Occipital lobe (tissue), 2 donors: ENCODE measurements around the gene HGFAC. TPM values are rescaled to one million over a fixed set of nuclear protein-coding genes. Genes with fewer than 3 reads are reported as not detected.

Experiments
- DNase-seq: peaks from one replicate; lab custom pipeline; 2025; lab: John Stamatoyannopoulos, UW
- total RNA-seq: library from RNA; depleted of rRNA; stranded (reverse); fragments of >200 nt; gene quantifications from one replicate; pipeline ENCODE4 v1.2.3, GENCODE V29; 2014

The HGFAC gene
- total RNA-seq, 1 donor from 2014 or later, result 1.2 TPM

DNA sequence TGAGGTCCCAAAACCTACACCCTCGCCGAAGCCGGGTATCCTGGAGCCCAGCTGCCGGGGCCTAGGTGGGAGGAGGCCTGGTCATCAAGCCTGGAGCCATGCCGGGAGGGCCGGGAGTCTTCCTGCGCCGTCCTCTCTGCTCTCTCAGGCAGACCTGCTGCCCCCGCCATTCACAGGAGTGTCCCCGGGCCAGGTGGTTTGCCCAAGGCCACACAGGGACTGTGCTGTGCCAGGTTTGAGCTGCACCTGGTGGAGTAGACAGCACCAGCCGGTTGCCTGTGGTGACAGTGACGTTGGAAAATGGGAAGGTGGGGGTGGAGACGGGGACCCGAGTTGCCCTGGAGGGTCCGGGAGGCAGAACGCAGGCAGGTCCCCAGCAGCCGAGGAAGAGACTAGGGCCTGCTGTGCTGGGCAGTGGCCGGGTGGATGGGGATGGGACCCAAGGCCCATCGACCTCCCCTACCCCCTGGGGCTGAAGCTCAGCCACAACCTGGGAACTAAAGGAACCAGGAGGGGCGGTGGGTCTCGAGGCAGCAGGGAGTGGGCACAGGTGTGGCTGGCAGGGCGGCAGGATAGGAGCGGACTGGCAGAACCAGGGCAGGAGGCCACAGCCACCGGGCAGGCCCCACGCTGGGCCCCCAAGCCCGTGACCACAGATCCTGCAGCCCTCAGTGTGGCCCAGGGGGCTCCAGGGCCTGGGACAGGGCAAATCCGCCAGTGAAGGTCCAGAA, 30.8 kb downstream of the HGFAC start:
- no peak for DNase-seq

DNA sequence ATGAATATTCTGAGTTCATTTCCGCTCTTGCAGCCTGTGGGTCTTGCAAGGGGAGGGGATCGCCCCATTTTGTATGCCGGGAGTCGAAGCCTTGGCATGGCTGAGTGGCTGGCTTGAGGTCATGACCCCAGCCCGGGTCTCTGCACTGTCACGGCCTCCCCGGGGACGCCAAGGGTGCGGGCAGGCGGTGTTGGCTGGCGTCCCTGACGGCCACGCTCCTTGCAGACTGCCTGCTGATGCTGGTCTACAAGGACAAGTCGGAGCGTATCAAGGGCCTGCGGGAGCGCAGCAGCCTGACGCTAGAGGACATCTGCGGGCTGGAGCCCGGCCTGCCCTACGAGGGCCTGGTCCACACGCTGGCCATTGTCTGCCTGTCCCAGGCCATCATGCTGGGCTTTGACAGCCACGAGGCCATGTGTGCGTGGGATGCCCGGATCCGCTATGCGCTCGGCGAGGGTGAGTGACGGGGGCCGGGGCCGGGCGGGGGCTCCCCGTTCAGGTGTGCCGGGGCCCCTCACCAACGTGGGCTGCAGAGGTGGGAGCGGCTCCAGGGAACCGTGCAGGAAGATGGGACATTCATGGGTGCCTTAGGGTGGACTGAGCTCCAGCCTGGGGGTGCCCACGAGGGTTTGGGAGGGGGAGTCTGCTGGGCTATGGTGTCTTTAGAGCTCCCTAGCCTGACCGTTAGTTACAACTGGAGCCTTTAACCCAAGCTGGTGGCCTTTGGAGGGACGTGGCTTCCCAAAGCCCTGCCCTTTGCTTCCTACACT, 31.6 kb downstream of the HGFAC start:
- no peak for DNase-seq

DNA sequence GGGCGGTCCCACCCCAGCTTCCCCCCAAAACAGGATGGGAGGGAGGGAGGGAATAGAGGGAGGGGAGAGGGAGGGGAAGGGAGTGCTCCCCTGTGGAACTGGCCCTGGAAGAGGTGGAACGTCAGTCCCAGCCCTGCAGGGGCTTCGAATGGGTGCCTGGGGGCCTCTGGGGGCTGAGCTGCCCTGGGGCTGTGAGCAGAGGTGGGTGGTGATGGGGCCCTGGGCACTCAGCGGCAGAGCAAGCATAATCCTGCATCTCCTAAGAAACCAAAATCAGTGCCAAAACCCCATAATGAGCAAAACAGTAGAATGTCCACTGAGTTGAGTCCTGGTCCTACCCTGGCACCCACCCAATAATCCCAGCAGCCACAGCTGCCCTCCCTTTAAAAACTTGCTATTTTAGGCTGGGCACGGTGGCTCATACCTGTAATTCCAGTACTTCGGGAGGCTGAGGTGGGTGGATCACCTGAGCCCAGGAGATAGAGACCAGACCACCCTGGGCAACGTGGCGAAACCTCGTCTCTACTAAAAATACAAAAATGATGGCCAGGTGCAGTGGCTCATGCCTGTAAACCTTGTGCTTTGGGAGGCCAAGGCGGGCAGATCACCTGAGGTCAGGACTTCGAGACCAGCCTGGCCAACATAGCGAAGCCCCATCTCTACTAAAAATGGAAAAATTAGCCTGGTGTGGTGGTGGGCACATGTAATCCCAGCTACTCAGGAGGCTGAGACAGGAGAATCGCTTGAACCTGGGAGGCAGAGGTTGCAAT, 32.4 kb downstream of the HGFAC start:
- DNase-seq, result no peak

DNA sequence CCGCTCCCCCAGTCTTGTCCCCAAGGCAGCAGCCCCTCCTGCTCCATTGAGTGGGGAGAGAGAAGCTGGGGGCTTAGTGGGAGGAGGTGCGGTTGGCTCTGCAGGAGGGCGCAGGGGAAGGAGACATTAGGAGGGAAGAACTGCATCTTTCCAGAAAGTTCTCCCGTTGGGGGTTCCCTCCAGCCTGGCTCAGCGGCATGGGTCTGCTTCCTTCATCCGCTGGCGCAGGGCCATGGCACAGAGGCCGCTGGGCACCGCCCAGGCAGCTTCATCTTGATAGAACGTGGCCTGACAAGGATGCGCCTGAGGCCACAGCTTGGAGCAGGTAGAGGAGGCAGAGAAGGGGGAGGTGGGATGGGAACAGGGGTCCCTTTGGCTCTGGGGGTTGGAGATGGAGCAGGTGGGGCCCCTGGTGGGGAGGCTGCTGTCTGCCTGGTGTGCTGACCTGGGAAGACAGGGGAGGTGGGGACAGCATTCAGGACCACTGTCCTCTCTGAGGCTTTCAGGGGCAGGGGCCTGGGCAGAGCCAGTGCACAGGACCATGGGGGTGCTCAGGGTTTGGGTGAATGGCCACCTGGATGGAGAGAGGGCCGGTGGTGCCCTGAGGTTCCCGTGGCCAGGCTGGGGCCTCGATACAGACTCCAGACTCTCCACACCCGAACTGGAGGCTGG, 33.4 kb downstream of the HGFAC start:
- no peak for DNase-seq

DNA sequence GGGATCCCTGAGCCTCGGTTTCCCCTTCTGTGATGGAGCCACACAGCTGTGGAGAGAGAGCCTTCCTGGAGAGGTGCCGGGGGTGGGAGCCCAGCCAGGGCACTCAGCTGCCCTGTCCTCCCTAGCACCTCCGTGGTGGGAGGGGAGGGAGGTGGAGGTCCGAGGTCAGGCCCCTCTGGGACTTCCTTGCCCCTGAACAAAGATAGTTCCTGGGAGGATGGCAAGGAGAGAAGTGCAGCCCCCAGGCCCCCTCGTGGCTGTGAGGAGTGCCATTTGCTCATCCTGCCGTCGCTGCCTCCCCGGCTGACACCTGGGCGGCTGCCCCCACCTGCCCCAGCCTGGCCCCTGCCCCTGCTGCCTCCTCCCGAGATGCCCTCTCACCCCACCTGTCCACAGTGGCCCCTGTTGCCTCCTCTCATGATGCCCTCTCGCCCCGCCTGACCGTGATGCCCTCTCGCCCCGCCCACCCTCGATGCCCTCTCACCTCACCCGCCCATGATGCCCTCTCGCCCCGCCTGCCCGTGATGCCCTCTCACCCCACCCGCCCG, 34.0 kb downstream of the HGFAC start:
- DNase-seq, result no peak

DNA sequence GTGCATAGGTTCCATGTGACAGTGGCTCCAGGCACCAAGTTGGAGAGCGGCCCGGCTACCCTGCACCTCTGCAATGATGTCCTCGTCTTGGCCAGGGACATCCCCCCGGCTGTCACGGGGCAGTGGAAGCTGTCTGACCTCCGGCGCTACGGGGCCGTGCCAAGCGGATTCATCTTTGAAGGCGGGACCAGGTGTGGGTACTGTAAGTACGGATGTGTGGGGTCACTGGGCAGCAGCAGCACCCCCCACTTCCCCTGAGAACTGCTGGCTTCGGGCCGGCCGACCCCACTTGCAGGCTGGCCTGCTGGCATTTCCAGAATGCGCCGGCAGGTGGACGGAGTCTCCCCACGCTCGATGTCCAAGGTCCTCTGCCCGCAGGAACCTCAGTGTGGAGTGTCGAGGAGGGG, 34.6 kb downstream of the HGFAC start:
- DNase-seq, result no peak

DNA sequence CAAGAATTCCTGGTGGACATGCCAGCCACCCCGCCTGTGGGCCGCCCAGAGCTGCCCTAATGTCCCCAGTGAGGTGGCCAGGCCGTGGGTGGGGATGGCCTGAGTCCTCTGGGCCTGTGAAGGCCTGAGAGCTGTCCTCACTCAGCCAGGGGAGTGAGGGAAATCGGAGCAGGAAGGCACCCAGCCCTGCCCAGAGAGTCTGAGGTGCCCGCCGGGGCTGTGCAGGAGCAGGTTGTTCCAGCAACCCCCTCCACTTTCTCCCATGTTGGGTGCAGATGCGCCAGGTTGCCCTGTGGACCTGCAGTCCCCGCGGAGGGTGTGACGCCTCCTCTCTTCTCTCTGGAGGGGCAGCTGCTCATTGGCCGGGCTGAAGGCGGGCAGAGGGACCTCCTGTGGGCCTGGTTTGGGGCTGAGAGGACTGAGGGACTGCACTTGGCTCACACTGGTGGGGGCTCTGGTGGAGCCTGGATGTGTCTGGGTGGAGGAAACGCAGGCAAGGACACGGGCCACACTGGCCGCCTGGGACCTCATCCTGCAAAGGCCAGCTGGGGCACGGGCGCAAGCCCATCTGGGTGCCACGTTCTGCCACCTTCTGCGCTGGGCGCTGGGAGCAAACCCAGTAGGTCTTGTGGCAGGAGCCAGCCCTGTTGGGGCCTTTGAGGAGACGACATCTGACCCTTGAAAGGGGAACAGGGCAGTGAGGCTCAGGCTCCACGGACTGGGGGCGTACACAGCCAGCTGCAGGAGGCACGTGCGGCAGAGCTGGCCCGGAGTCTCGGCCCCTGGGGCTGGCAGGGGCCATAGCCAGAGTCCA, 35.4 kb downstream of the HGFAC start:
- DNase-seq, result no peak

DNA sequence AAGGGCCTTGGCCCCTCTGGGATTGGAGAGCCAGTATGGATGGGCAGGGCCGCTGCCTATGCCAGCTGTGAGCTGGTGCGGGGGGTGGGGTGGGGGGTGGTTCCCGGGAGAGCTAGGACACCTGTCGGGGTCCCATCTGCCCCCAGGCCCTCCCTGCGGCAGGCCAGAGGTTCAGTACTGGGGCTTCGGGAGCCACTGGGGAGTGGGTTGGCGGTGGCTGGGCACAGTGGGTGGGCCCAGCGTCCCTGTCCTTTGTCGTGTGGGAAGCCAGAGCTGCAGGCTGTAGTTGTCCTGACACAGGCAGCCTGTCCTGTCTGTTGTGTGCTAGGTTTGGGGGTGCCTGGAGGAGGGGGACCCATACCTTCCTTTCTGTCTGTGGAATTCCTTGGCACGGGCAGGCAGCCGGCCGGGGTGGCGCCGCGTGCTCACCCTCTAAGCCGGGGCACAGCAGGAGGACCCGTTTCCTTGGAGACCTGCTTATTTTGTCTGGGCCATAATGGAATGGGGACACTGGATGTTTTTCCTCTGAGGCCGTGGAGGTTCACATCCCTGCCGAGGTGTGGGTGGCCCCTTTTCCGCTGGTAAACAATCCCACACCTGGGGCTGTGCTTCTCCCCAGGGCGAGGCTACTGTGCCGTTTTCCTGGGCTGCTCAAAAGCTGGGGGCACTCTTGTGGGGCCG, 36.1 kb downstream of the HGFAC start:
- no peak for DNase-seq

DNA sequence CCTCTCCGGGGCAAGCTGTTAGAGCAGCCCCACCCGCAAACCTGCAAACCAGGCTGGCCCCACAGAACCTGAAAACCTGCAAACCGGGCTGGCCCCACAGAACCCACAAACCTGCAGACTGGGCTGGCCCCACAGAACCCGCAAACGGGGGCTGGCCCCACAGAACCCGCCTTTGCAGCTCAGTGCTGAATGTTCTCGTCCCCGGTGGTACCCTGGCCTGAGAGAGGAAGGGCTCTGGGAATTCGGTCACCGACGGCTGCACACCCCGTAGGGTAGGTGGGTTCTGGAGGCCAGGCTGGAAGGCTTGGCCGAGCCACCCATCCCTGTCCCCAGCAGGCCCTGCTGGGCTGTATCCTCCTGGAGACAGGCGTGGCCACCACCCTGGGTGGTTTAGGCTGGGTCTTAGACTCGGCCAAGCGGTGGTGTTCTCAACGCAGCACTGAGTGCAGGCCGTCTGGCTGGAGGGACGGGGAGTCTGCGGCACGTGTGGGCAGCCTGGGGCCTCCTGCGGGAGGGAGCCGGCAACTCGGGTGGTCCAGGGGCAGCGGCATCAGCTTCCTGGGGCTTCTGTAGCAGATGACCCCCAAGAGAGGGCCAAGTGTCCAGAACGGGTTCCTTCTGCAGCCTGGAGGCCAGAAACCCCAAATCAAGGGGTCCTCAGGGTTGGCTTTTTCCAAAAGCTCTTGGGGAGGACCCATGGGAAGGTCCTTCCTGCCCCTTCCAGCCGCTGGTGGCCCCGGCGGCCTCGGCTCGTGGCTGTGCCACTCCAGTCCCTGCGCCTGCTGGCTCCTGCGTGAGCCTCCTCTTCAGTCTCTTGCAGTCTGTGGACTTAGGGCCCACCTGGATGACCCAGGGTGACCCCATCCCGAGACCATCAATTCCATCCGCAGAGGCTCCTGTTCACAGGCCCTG, 36.9 kb downstream of the HGFAC start:
- no peak for DNase-seq

DNA sequence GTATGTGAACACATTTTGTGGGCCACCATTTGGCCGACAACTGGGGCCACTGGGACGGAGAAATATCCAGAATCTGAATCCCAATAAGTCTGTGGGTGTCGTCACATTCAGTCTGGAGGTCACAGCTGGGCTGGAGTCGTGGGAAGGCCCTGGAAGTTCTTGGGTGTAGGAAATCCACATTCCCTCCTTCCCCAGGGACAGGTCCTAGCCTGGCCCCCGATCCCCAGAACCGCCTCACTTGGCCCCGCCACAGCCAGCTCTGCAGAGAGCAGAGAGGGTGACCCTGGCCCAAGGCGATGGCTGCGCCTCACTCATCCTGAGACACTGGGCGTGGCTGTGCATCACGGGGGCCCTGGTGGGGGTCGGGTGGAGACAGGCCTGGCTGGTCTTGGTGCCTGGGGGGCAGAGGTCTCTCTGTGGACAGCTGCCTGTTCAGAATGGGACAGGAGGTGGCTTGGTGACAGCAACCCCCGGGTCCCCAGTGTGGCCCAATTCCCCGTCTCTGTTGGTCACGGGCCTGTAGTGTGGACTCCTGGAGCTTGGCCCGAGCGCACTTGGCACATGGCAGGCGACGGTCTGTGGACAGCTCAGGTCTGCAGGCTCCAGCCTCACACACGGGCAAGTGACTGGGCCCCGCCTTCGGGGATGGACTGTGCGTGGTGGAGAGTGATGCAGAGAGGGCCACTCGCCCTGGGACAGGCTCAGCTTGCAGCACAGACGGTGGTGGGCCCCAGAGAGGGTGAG, 37.8 kb downstream of the HGFAC start:
- no peak for DNase-seq

DNA sequence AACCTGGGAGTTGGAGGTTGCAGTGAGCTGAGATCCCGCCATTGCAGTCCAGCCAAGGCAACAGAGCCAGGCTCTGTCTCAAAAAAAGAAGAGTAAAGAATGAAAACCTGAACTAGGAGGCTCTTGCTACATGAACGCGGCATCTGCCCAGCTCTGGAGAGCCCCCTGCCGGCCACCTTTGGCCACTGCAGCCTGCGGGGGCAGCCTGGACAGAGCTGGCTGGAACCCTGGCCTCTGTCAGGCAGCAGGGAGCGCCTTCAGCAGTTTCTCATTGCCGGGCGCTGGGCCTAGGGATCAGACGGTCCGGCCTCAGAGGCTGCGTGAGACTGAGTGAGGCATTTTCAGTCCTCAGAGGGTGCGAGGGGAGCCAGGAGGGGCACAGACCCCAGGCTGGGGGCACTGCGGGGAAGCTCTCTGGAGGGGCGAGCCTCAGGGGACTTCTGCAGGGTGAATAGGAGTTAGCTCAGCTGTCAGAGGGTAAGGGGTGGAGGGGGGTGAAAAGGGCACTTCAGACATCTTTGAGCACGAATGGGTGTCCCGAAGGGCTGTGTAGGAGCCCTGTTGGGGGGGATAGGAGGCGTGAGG, 38.9 kb downstream of the HGFAC start:
- peak; percentile 56 for DNase-seq

DNA sequence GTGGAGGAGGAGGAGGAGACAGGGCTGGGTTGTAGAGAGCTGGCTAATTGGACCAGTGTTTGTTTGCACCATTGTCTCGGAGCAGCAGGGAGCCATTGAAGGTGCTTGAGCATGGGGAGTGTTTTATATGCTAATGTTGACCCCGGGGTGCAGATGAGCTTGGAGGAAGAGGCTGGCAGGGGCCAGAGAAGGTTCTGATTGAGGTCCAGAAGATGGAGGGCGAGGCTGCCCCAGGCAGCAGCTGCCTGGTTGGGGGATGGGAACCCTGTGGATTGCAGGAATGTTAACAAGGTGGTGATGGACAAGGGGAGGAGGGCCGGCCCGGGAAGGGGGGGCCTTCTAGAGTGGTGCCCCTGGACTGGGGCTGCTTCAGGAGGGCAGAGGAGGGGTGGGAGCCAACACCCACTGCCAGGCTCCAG, 39.4 kb downstream of the HGFAC start:
- no peak for DNase-seq

DNA sequence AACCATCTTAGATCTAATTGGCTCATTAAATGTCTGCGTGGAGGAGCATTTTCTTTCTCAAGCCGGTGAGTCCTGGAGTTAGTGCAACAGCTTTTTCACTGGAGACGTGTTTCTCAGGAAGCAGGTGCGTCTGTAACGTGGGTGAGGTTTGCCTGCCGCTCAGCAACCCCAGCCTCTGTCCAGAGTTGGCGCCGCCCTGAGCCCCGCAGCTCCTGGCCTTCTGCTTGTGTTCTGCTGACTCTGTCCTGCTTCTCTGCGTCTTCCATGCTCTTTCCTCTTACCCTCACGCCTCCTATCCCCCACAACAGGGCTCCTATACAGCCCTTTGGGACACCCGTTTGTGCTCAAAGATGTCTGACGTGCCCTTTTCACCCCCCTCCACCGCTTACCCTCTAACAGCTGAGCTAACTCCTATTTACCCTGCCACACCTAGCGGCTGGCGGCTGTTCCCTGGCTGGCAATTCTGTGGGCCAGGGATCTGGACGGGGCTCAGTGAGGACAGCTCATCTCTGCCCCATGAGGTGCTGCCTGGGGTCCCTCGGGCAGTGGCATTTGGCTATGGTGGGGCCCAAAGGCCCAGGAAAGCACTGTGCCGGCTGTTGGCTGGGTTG, 40.1 kb downstream of the HGFAC start:
- DNase-seq, result no peak

DNA sequence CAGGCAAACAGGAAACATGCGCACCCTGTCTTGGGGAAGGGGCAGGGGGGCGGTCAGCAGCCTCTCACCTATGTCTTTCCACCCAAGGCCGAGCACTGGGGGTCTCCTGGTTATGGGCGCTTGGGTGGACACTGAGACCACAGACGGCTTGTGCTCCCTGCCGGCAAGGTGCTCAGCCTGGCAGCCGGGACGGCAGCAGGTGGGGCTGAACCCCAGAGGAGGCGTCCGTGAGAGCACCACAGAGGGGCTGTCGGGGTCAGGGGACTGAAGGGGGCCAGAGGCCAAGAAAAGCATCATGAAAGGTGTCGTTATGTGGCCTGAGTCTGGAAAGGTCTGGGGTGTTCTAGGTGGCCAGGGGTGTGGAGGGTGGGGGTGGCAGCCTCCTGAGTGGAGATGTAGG, 40.9 kb downstream of the HGFAC start:
- no peak for DNase-seq

DNA sequence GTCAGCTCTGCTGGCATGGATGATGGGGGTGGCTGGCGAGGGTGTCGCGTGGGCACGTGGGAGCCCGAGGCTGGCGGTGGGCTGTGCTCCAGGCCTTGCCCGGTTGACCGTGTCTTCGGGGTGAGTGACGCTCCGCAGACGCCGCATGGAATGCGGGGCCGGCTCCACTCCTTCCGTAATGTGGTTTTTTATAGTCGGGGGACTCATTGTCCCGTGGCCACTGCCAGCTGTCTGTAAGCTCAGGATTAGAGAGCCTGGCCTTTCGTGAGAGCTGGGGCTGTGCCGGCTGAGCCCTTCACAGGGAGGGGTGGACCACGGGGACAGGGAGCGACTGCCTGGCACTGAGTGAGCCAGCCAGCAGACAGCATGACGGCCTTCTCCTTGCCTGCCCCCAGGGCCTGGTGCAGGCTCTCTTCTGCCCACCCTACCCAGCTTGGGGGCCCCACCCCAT, 41.7 kb downstream of the HGFAC start:
- no peak for DNase-seq

DNA sequence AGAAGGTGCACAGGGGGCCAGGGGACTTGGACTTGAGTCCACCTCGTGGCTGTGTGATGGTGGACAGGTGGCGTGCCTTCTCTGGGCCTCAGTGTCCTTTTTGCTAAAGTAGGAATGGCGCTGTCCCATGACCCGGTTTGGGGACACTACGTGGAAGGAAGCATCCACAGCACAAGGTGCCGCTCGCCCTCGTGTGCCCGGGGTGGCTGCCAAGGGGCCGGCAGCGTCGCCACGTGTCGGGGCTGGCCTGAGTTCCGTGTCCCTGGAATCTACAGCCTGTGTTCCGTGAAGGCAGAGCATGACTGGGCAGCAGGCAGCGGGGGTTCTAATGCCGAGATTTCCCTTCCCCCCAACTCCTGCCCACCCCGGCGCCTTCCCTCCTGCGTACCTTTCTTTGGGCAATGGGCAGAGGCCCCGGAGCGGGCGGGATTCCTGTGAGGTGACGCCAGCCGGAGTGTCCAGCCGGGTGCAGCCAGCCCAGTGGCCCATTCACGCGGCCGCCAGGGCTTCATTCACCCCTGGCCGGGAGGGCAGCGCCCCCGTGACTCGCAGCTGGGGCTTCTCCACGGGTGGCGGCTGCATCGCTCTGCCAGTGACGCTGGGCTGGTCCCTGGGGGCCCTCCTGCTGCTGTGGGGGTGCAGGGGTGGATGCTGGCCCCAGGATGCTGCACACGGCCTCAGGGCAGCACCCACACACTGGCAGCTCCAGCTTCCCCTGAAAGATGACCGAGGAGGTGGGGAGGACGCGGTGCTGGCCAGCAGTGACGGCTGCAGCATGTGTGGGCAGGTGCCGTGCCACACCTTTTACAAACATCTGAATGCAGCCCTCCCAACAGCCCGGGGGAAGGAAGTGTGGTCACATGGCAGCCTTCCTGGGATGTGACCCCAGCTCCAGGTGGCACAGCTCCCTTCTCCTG, 42.5 kb downstream of the HGFAC start:
- DNase-seq, result no peak
